Endothelial cell of umbilical vein (primary cell): ENCODE data around the gene VIPR1. TPM values are rescaled to one million over a fixed set of nuclear protein-coding genes. Genes with fewer than 3 reads are reported as not detected.

ENCODE experiments used
- BruUV-seq: library from RNA; stranded (reverse); fragments of 400-500 nt; replicated peaks from 2 replicates; lab custom pipeline; 2021; lab: Mats Ljungman, UMichigan
- CTCF ChIA-PET: fragments of 300-600, 350-600 bp; sonication (Branson Sonifier 250); formaldehyde crosslinking; loops from one replicate; lab custom pipeline; 2021; ENCODE audit warnings: antibody characterized with exemption, inconsistent platforms; lab: Charles Lee
- POLR2A ChIA-PET: fragments of 300-600, 350-600 bp; sonication (Branson Sonifier 250); formaldehyde crosslinking; loops from one replicate; lab custom pipeline; 2021; ENCODE audit warnings: antibody characterized with exemption, inconsistent platforms; lab: Charles Lee
- DNase-seq: peaks from one replicate; pipeline ENCODE4 v3.0.0-alpha.2; 2011; ENCODE audit warnings: low read depth, low spot score
- FAIRE-seq: peaks from 2 replicates; lab custom pipeline; 2011; peaks lifted over from hg19 to GRCh38; lab: Jason Lieb, UNC
- H2AFZ ChIP-seq: 2 replicates; pipeline ENCODE4 v1.6.0; 2012; ENCODE audit warnings: low read depth, low read length, control low read depth, inconsistent platforms
- H3K27ac ChIP-seq: 2 replicates; pipeline ENCODE4 v1.5.1; 2011; ENCODE audit warnings: low read depth, mild to moderate bottlenecking, control low read depth, low read length, moderate library complexity; ENCODE audit not compliant: insufficient read depth
- H3K27me3 ChIP-seq, 2 experiments: 2 replicates each; pipeline versions ENCODE4 v1.6.0 to v1.6.1; 2011; ENCODE audit warnings: low read length in 2 of 2, mixed read lengths in 1 of 2; ENCODE audit not compliant: control insufficient read depth in 2 of 2, insufficient read depth in 2 of 2
- H3K36me3 ChIP-seq, 2 experiments: 2 replicates in 1 of 2; 3 replicates in 1 of 2; pipeline ENCODE4 v1.5.1; 2011; ENCODE audit warnings: low read length in 2 of 2, mild to moderate bottlenecking in 1 of 2, moderate library complexity in 1 of 2; ENCODE audit not compliant: control insufficient read depth in 2 of 2, insufficient read depth in 2 of 2; ENCODE audit errors: extremely low read depth in 1 of 2
- H3K4me1 ChIP-seq: 3 replicates; pipeline ENCODE4 v1.5.1; 2011; ENCODE audit warnings: mild to moderate bottlenecking, low read length; ENCODE audit not compliant: control insufficient read depth, insufficient read depth; ENCODE audit errors: extremely low read depth
- H3K4me2 ChIP-seq: 2 replicates; pipeline ENCODE4 v1.6.1; 2011; ENCODE audit warnings: low read length, control low read depth, mixed read lengths; ENCODE audit not compliant: insufficient read depth
- H3K4me3 ChIP-seq, 3 experiments: fragments of 200-600 bp in 1 of 3; sonication (generic), shearing (Covaris generic) in 1 of 3; replicated peaks in 1 of 3; 2 replicates each; pipeline ENCODE4 v1.5.1; 2011 to 2016; ENCODE audit warnings: control low read depth in 3 of 3, low read length in 3 of 3, mild to moderate bottlenecking in 2 of 3, inconsistent platforms in 1 of 3, low read depth in 1 of 3, moderate library complexity in 1 of 3; ENCODE audit not compliant: insufficient read depth in 1 of 3
- H3K79me2 ChIP-seq: 2 replicates; pipeline ENCODE4 v1.6.0; 2012; ENCODE audit warnings: low read length, inconsistent platforms; ENCODE audit not compliant: control insufficient read depth, insufficient read depth
- H3K9ac ChIP-seq: replicated peaks from 2 replicates; pipeline ENCODE3; 2011; ENCODE audit warnings: low read length, control low read depth; ENCODE audit not compliant: insufficient read depth; ENCODE audit errors: extremely low read depth
- H3K9me1 ChIP-seq: replicated peaks from 3 replicates; pipeline ENCODE4 v1.6.0; 2011; ENCODE audit warnings: mild to moderate bottlenecking, low read length; ENCODE audit not compliant: control insufficient read depth, insufficient read depth; ENCODE audit errors: extremely low read depth
- H3K9me3 ChIP-seq: replicated peaks from 2 replicates; pipeline ENCODE4 v1.5.1; 2012; ENCODE audit warnings: low read length, inconsistent platforms; ENCODE audit not compliant: control insufficient read depth, insufficient read depth
- H4K20me1 ChIP-seq: replicated peaks from 2 replicates; pipeline ENCODE3; 2011; ENCODE audit warnings: mild to moderate bottlenecking, low read length; ENCODE audit not compliant: control insufficient read depth, insufficient read depth; ENCODE audit errors: extremely low read depth
- FOS ChIP-seq: IDR thresholded peaks from 2 replicates; pipeline ENCODE4 v1.6.1; 2011; ENCODE audit warnings: mild to moderate bottlenecking, low read length, moderate library complexity, borderline replicate concordance; ENCODE audit not compliant: insufficient read depth
- MYC ChIP-seq: IDR thresholded peaks from one replicate; pipeline ENCODE4 v1.6.1; 2011; ENCODE audit warnings: mild to moderate bottlenecking, low read depth, low read length
- POLR2A ChIP-seq: IDR thresholded peaks from 2 replicates; pipeline ENCODE4 v1.6.1; 2012; ENCODE audit warnings: low read depth, mild to moderate bottlenecking, control low read depth, low read length
- POLR2AphosphoS5 ChIP-seq: IDR thresholded peaks from 2 replicates; pipeline ENCODE4 v1.6.1; 2012; ENCODE audit warnings: low read depth, mild to moderate bottlenecking, control low read depth, low read length, moderate library complexity; ENCODE audit not compliant: insufficient read depth
- dilution Hi-C: fragments of 300-500 bp; cut with MboI; formaldehyde crosslinking; loops from one replicate; pipeline ENCODE4 v1.15.0; 2019; ENCODE audit warnings: low sequenced_read_pairs; ENCODE audit not compliant: extremely low pct_ligation_motif_present
- intact Hi-C: fragments of 100-400 bp; cut with micrococcal nuclease; formaldehyde crosslinking; loops from one replicate; pipeline ENCODE4 v1.10.0; 2022
- polyA plus RNA-seq, 4 experiments: library from polyadenylated mRNA; depleted of rRNA in 3 of 4; stranded (reverse) in 3 of 4; unstranded in 1 of 4; fragments of >200 nt; gene quantifications; 2 replicates each; pipeline versions ENCODE4 v1.2.1 to v1.2.3, GENCODE V29; 2011 to 2012; ENCODE audit warnings: missing spikeins in 1 of 4
- total RNA-seq: library from RNA; stranded (reverse); gene quantifications from 2 replicates; pipeline ENCODE4 v1.2.3, GENCODE V29; 2021
- TF ChIP-seq, protein P1 (sequence below), 2 donors: IDR thresholded peaks; 1 replicate in 1 of 2; 2 replicates in 1 of 2; pipeline ENCODE4 v1.5.1; 2011; ENCODE audit warnings: low read length in 2 of 2, mild to moderate bottlenecking in 2 of 2, moderate library complexity in 2 of 2, control low read depth in 1 of 2, inconsistent platforms in 1 of 2, low read depth in 1 of 2; ENCODE audit not compliant: insufficient read depth in 1 of 2; ENCODE audit errors: extremely low read depth in 1 of 2
- TF ChIP-seq, protein P2 (sequence below): IDR thresholded peaks from 2 replicates; pipeline ENCODE4 v1.6.1; 2011; ENCODE audit not compliant: insufficient read depth, insufficient read length

Gene VIPR1
- total and polyA plus RNA-seq, 2 donors (not counting 3 experiments of a cell fraction or from before 2014, with no cell fraction given): 3.8 to 4.7 TPM

DNA sequence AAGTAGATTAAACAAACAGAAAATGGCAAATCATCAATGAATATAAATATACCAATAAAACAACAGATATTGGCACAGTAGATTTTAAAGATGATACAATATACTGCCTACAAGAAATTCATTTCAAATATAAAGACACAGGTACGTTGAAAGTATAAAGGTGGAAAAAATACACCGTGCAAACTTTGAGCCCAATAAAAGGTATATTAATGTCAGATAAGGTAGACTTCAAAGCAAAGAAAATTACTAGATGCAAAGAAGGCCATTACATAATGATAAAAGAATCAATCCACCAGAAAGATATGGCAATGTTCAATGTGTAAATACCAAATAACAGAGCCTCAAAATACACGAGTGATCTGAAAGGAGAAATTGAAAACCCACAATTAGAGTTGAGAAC, 34.3 kb upstream of the VIPR1 start:
- no peaks in the 10 kb centered on the region for H3K36me3 ChIP-seq
- no peaks in the 10 kb centered on the region for H3K9me3 ChIP-seq
- no peak overlapping the region for H3K9ac ChIP-seq
- H3K4me1 ChIP-seq: peaks cover 11% of the 10 kb centered on the region
- H3K79me2 ChIP-seq: no peaks in the 10 kb centered on the region
- intact Hi-C loops: no loop called here
- ChIA-PET POLR2A (no interaction called here), CTCF (no interaction called here)
- no TSS peak for BruUV-seq
- no peaks in the 10 kb centered on the region for H3K27me3 ChIP-seq
- dilution Hi-C loops: no loop called here
- FAIRE-seq (no peak), DNase-seq (no peak)
- no peaks in the 10 kb centered on the region for H4K20me1 ChIP-seq
- H3K4me3 ChIP-seq: no peak overlapping the region
- no peak overlapping the region for H2AFZ ChIP-seq
- H3K27ac ChIP-seq: no peak overlapping the region
- TF ChIP-seq, protein P1, sequence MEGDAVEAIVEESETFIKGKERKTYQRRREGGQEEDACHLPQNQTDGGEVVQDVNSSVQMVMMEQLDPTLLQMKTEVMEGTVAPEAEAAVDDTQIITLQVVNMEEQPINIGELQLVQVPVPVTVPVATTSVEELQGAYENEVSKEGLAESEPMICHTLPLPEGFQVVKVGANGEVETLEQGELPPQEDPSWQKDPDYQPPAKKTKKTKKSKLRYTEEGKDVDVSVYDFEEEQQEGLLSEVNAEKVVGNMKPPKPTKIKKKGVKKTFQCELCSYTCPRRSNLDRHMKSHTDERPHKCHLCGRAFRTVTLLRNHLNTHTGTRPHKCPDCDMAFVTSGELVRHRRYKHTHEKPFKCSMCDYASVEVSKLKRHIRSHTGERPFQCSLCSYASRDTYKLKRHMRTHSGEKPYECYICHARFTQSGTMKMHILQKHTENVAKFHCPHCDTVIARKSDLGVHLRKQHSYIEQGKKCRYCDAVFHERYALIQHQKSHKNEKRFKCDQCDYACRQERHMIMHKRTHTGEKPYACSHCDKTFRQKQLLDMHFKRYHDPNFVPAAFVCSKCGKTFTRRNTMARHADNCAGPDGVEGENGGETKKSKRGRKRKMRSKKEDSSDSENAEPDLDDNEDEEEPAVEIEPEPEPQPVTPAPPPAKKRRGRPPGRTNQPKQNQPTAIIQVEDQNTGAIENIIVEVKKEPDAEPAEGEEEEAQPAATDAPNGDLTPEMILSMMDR (IDR thresholded peaks at IDR 0.05; ENCODE audit: extremely low read depth in 1 of 2, insufficient read depth in 1 of 2, low read depth in 1 of 2, low read length in 2 of 2): no peak
- TF ChIP-seq, protein P2, sequence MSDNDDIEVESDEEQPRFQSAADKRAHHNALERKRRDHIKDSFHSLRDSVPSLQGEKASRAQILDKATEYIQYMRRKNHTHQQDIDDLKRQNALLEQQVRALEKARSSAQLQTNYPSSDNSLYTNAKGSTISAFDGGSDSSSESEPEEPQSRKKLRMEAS: no peak
- TF ChIP-seq POLR2A (no peak), FOS (no peak), POLR2AphosphoS5 (no peak)
- no peaks in the 10 kb centered on the region for H3K9me1 ChIP-seq
- H3K4me2 ChIP-seq: no peak overlapping the region

DNA sequence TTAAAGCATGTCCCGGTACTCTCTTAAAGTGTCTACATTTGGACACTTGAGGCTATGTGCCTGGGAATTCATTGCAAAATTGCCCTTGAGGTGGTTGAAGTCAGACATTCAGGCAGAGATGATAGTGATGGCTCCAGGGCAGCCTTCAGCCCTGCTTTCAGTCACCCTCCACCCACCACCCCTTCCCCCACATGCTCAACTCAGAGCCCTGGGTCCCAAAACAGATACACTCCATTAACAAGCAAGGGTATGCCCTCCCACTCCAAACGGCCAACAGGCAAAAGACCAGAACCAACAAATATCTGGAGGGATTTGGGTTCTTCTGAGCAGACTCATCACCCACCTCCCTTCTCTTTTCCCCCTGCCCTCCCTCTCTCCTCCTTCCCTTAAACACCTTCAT, 29.9 kb upstream of the VIPR1 start:
- Histone ChIP-seq H3K79me2 (no peaks in the 10 kb centered on the region), H3K4me1 (peaks cover 32% of the 10 kb centered on the region), H2AFZ (peak overlapping the region; percentile 44), H4K20me1 (no peaks in the 10 kb centered on the region), H3K9me1 (no peaks in the 10 kb centered on the region), H3K27ac (peak overlapping the region; percentile 89), H3K4me2 (peak overlapping the region; percentile 49), H3K9me3 (no peaks in the 10 kb centered on the region), H3K36me3 (no peaks in the 10 kb centered on the region), H3K9ac (peak overlapping the region; percentile 47), H3K4me3 (peak overlapping the region in 1 of 3 experiments; percentile 2), H3K27me3 (no peaks in the 10 kb centered on the region)
- DNase-seq: no peak
- ChIA-PET POLR2A (interaction anchor here (1.6 kb wide), 1 partner anchor 29 kb away, joined by 9 read pairs; the partner anchor contains the start of gene VIPR1), CTCF (interaction anchor here (1.4 to 3.2 kb wide), 4 partner anchors 18 to 225 kb away, joined by 4 to 11 read pairs (median 6); partner anchors contain the start of gene VIPR1)
- intact Hi-C loops: loop anchor here (2.0 to 5.0 kb wide), 2 partner anchors 28 to 1270 kb away; no protein-coding TSS in a partner anchor
- TF ChIP-seq, protein P1 (IDR thresholded peaks at IDR 0.05; ENCODE audit: extremely low read depth in 1 of 2, insufficient read depth in 1 of 2, low read depth in 1 of 2, low read length in 2 of 2): no peak
- TF ChIP-seq MYC: no peak
- FAIRE-seq: no peak
- BruUV-seq: no TSS peak
- dilution Hi-C loops: no loop called here
